ENCODE results near the gene AGBL2. TPM values are rescaled to one million over a fixed set of nuclear protein-coding genes. Genes with fewer than 3 reads are reported as not detected.
"Not testable (repeated sequence)": the region's sequence is repeated elsewhere in the genome, so short reads cannot be mapped to it uniquely, and the experiment has no call there.

The AGBL2 gene
- total RNA-seq (2021; ENCODE audit: unreplicated experiment) (not detected), Bru-seq, nascent RNA (percentile 15 among the genes with signal in this experiment), BruChase-seq, experiment 1, labeled RNA remaining after a 6-hour chase (percentile 9 among the genes with signal in this experiment), BruChase-seq, experiment 2, labeled RNA remaining after a 2-hour chase (percentile 11 among the genes with signal in this experiment)
- not detected in 2 replicates for polyA plus RNA-seq (2012)
- long read RNA-seq: 0 reads

GRCh38 chr11:47715082-47715669 lies at the start of gene AGBL2:
Gene AGBL2, minus strand, starts transcription at chr11:47715369. Its CDS starts 719 bp downstream, at chr11:47714650.
- H2AFZ ChIP-seq (ENCODE audit: low read depth, low read length, poor library complexity, severe bottlenecking): no peak within 1 kb of the TSS
- intact Hi-C loops (cut with micrococcal nuclease): no loop called here
- CTCF ChIA-PET: no interaction called here
- H3K9ac ChIP-seq (ENCODE audit: low read length): no peak within 1 kb of the TSS
- H3K4me3 ChIP-seq (replicated peaks in 1 of 2; ENCODE audit: low read depth in 1 of 2, low read length in 2 of 2): no peak within 1 kb of the TSS
- RAD21 ChIA-PET (ENCODE audit: low non-redundant PET in 1 of 2, low total read pairs in 2 of 2, uncharacterized antibody in 2 of 2, unreplicated experiment in 2 of 2): no interaction called here
- DNase-seq (ENCODE audit: low read depth, low spot score) (no peak), ATAC-seq (0 out of 2 replicates have a peak, but pooled peaks have one; percentile 22)
- no peaks in the 10 kb centered on the region for H4K20me1 ChIP-seq (ENCODE audit: insufficient read depth)
- H3K79me2 ChIP-seq (ENCODE audit: insufficient read depth, low read length): no peaks in the 10 kb centered on the region
- TF ChIP-seq SP1 (IDR thresholded peaks at IDR 0.05; ENCODE audit: low read depth) (no peak), ELF1 (IDR thresholded peaks at IDR 0.05; ENCODE audit: borderline replicate concordance, low read depth) (no peak), YY1 (IDR thresholded peaks at IDR 0.05; ENCODE audit: extremely low read depth, insufficient replicate concordance, low read depth, low read length) (no peak), ZBTB33 (IDR thresholded peaks at IDR 0.05; ENCODE audit: extremely low read depth, insufficient replicate concordance, low read length) (no peak), TCF7L2 (IDR thresholded peaks at IDR 0.05; ENCODE audit: borderline replicate concordance, extremely low read depth, insufficient read depth, insufficient read length) (no peak), FOSL1 (IDR thresholded peaks at IDR 0.05; ENCODE audit: low read depth) (no peak), EZH2 (IDR thresholded peaks at IDR 0.05) (no peak), RAD21 (IDR thresholded peaks at IDR 0.05; ENCODE audit: low read depth) (no peak)
- H3K9me3 ChIP-seq (ENCODE audit: control insufficient read depth in 1 of 2, insufficient read depth in 1 of 2, low read depth in 1 of 2, low read length in 2 of 2): no peaks in the 10 kb centered on the region
- no TSS peak for BruUV-seq (replicated peaks)
- no peak within 1 kb of the TSS for H3K27ac ChIP-seq (ENCODE audit: low read depth, low read length)
- peaks cover 15 to 31% of the 10 kb centered on the region in 2 experiments for H3K36me3 ChIP-seq (ENCODE audit: control insufficient read depth in 1 of 2, insufficient read depth in 2 of 2, low read length in 2 of 2)
- POLR2A ChIA-PET: no interaction called here
- no peak within 1 kb of the TSS for H3K4me2 ChIP-seq (ENCODE audit: low read length)
- H3K4me1 ChIP-seq (ENCODE audit: control insufficient read depth in 1 of 2, insufficient read depth in 2 of 2, low read length in 2 of 2): no peaks in the 10 kb centered on the region
- no peaks in the 10 kb centered on the region for H3K27me3 ChIP-seq (ENCODE audit: insufficient read depth, low read length)
- H3K9me2 ChIP-seq (ENCODE audit: insufficient read depth): no peaks in the 10 kb centered on the region

- Histone ChIP-seq H3K79me2 (ENCODE audit: insufficient read depth, low read length) (peaks cover 81% of the 10 kb centered on the region), H3K36me3 (ENCODE audit: control insufficient read depth in 1 of 2, insufficient read depth in 2 of 2, low read length in 2 of 2) (peaks cover 44 to 51% of the 10 kb centered on the region in 2 experiments)
- ATAC-seq; H2AFZ ChIP-seq (ENCODE audit: low read depth, low read length, poor library complexity, severe bottlenecking); H3K27me3 ChIP-seq (ENCODE audit: insufficient read depth, low read length); H3K4me2 ChIP-seq (ENCODE audit: low read length); POLR2A ChIA-PET; CTCF ChIA-PET; BruUV-seq (replicated peaks); H3K27ac ChIP-seq (ENCODE audit: low read depth, low read length); intact Hi-C loops (cut with micrococcal nuclease); H3K9ac ChIP-seq (ENCODE audit: low read length); H3K9me2 ChIP-seq (ENCODE audit: insufficient read depth); DNase-seq (ENCODE audit: low read depth, low spot score); H4K20me1 ChIP-seq (ENCODE audit: insufficient read depth); H3K4me1 ChIP-seq (ENCODE audit: control insufficient read depth in 1 of 2, insufficient read depth in 2 of 2, low read length in 2 of 2); H3K9me3 ChIP-seq (ENCODE audit: control insufficient read depth in 1 of 2, insufficient read depth in 1 of 2, low read depth in 1 of 2, low read length in 2 of 2); H3K4me3 ChIP-seq (replicated peaks in 1 of 2; ENCODE audit: low read depth in 1 of 2, low read length in 2 of 2): not testable (repeated sequence)
- RAD21 ChIA-PET (ENCODE audit: low non-redundant PET in 1 of 2, low total read pairs in 2 of 2, uncharacterized antibody in 2 of 2, unreplicated experiment in 2 of 2): interaction anchor here in 1 of 2 experiments (0.7 kb wide), 1 partner anchor 92 kb away, joined by 3 read pairs; no protein-coding TSS in a partner anchor
These were observed 44.1 kb upstream of the AGBL2 start for GRCh38 chr11:47759291-47759690.
